Suprapubic skin (tissue), 4 donors: ENCODE data around the gene FSIP1. TPM values are rescaled to one million over a fixed set of nuclear protein-coding genes. Genes with fewer than 3 reads are reported as not detected.
A peak's percentile ranks its signal among the peaks of the same experiment; 100 is the strongest.

ENCODE experiments used
- DNase-seq, 2 donors: peaks; one replicate each; pipeline ENCODE4 v3.0.0-alpha.2; 2019; ENCODE audit warnings: low spot score in 2 of 2
- H3K27ac ChIP-seq: fragments of 200-600 bp; sonication (generic); one replicate; pipeline ENCODE4 v1.5.1; 2019
- H3K27me3 ChIP-seq: fragments of 200-600 bp; sonication (generic); one replicate; pipeline ENCODE4 v1.5.1; 2019
- H3K36me3 ChIP-seq: fragments of 200-600 bp; sonication (generic); one replicate; pipeline ENCODE4 v1.5.1; 2019
- H3K4me1 ChIP-seq: fragments of 200-600 bp; sonication (generic); one replicate; pipeline ENCODE4 v1.5.1; 2019
- H3K4me3 ChIP-seq: fragments of 200-600 bp; sonication (generic); one replicate; pipeline ENCODE4 v1.5.1; 2019; ENCODE audit warnings: mild to moderate bottlenecking
- H3K9me3 ChIP-seq: fragments of 200-600 bp; sonication (generic); one replicate; pipeline ENCODE4 v1.5.1; 2019
- CTCF ChIP-seq, 2 donors: fragments of 200-600 bp in 1 of 2; fragments of 450-650 bp in 1 of 2; sonication (generic) in 1 of 2; IDR thresholded peaks; one replicate each; pipeline ENCODE4 v1.5.1; 2016 to 2019; ENCODE audit warnings: antibody characterized with exemption in 2 of 2, mild to moderate bottlenecking in 1 of 2, moderate library complexity in 1 of 2
- EP300 ChIP-seq: sonication (generic); formaldehyde crosslinking; IDR thresholded peaks from one replicate; pipeline ENCODE4 v1.6.1; 2017; ENCODE audit warnings: antibody characterized with exemption
- POLR2A ChIP-seq, 2 donors: fragments of 450-650 bp; IDR thresholded peaks; one replicate each; pipeline ENCODE4 v1.6.1; 2017; ENCODE audit warnings: antibody characterized with exemption in 2 of 2, mild to moderate bottlenecking in 2 of 2, moderate library complexity in 2 of 2
- POLR2AphosphoS5 ChIP-seq, 3 donors: sonication (generic); formaldehyde crosslinking; IDR thresholded peaks; one replicate each; pipeline ENCODE4 v1.6.1; 2017; ENCODE audit warnings: antibody characterized with exemption in 3 of 3
- WGBS: methylation state at CpG from one replicate; pipeline ENCODE4 v1.1.5; 2018; 5-methylcytosine and 5-hydroxymethylcytosine counted together
- total RNA-seq, 4 donors: library from RNA; depleted of rRNA; stranded (reverse); fragments of >200 nt; gene quantifications; one replicate each; pipeline ENCODE4 v1.1.0, GENCODE V29; 2016

The FSIP1 gene
- total RNA-seq, 4 donors from 2014 or later = 0.21 to 0.24 TPM; not detected in 2

GRCh38 chr15:39788108-39788507, 5.5 kb upstream of the FSIP1 start:
- no peak overlapping the region for H3K4me3 ChIP-seq
- no peaks in the 10 kb centered on the region for H3K27me3 ChIP-seq
- no peak for DNase-seq
- TF ChIP-seq CTCF (IDR thresholded peaks at IDR 0.05) = no peak
- TF ChIP-seq POLR2A (IDR thresholded peaks at IDR 0.05) = no peak
- TF ChIP-seq EP300 = no peak
- TF ChIP-seq POLR2AphosphoS5 (IDR thresholded peaks at IDR 0.05) = no peak
- H3K4me1 ChIP-seq = peaks cover 27% of the 10 kb centered on the region
- H3K27ac ChIP-seq = no peak overlapping the region
- no peaks in the 10 kb centered on the region for H3K9me3 ChIP-seq
- no peaks in the 10 kb centered on the region for H3K36me3 ChIP-seq
- 61% methylated on average over 4 of the region's 4 CpGs for WGBS

- H3K36me3 ChIP-seq = no peaks in the 10 kb centered on the region
- TF ChIP-seq POLR2AphosphoS5 (IDR thresholded peaks at IDR 0.05) = no peak
- TF ChIP-seq CTCF (IDR thresholded peaks at IDR 0.05) = no peak
- no peak for TF ChIP-seq EP300
- no peak for TF ChIP-seq POLR2A (IDR thresholded peaks at IDR 0.05)
These were observed 4.8 kb upstream of the FSIP1 start for GRCh38 chr15:39787479-39787878.

DNA sequence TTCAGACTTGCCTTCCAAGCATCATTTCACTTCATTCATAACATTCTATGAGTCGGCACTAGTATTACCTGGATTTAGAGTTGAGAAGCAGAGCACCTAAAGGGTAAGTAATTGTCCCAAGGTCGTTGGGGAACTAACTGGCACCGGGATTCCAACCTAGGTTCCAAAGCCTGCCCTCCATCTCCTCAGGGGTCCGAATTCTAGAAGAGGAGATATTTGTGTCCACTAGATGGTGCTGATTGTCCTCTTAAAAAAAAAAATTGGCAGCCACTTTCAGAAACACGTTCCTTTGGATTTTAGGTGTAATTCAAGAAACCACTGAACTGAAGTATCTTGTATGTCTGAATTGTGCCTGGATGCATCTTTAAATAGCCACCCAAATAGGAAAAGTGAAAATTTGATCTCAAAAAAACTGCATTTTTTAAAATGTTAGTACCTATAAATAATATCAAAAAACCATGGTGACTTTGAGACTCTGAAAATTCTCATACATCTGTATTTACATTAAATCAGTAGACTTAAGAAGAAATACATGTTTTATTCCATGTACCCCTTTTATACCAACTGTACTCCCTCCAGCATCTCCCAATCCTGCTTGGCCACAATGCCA, 3.9 kb upstream of the FSIP1 start:
- TF ChIP-seq CTCF (IDR thresholded peaks at IDR 0.05) (peak; percentile 44 to 75), POLR2AphosphoS5 (IDR thresholded peaks at IDR 0.05) (no peak), EP300 (no peak), POLR2A (IDR thresholded peaks at IDR 0.05) (no peak)
- Histone ChIP-seq H3K27ac (no peak overlapping the region), H3K4me3 (no peak overlapping the region), H3K27me3 (no peaks in the 10 kb centered on the region), H3K36me3 (no peaks in the 10 kb centered on the region), H3K9me3 (no peaks in the 10 kb centered on the region), H3K4me1 (peaks cover 30% of the 10 kb centered on the region)
- 5% methylated on average over 5 of the region's 5 CpGs for WGBS
- DNase-seq = no peak

More at GRCh38 chr15:39787479-39787878, 4.8 kb upstream of the FSIP1 start:
- Histone ChIP-seq H3K4me3 (no peak overlapping the region), H3K4me1 (peaks cover 30% of the 10 kb centered on the region), H3K27ac (no peak overlapping the region), H3K27me3 (no peaks in the 10 kb centered on the region), H3K9me3 (no peaks in the 10 kb centered on the region)
- WGBS = 27% methylated on average over 1 of the region's 1 CpG
- no peak for DNase-seq

GRCh38 chr15:39785841-39786240, 3.2 kb upstream of the FSIP1 start:
- 77% methylated on average over 7 of the region's 7 CpGs for WGBS
- H3K27ac ChIP-seq = no peak overlapping the region
- TF ChIP-seq EP300 (no peak), POLR2A (IDR thresholded peaks at IDR 0.05) (no peak), POLR2AphosphoS5 (IDR thresholded peaks at IDR 0.05) (no peak), CTCF (IDR thresholded peaks at IDR 0.05) (no peak)
- no peaks in the 10 kb centered on the region for H3K9me3 ChIP-seq
- H3K4me1 ChIP-seq = peaks cover 30% of the 10 kb centered on the region
- DNase-seq = no peak
- no peaks in the 10 kb centered on the region for H3K36me3 ChIP-seq
- no peak overlapping the region for H3K4me3 ChIP-seq
- H3K27me3 ChIP-seq = no peaks in the 10 kb centered on the region

GRCh38 chr15:39785139-39785538, 2.5 kb upstream of the FSIP1 start:
- no peak for DNase-seq
- Histone ChIP-seq H3K4me1 (peaks cover 30% of the 10 kb centered on the region), H3K4me3 (no peak overlapping the region), H3K9me3 (no peaks in the 10 kb centered on the region), H3K27ac (no peak overlapping the region), H3K27me3 (no peaks in the 10 kb centered on the region), H3K36me3 (no peaks in the 10 kb centered on the region)
- WGBS = 62% methylated on average over 10 of the region's 10 CpGs
- no peak for TF ChIP-seq EP300
- no peak for TF ChIP-seq POLR2AphosphoS5 (IDR thresholded peaks at IDR 0.05)
- TF ChIP-seq CTCF (IDR thresholded peaks at IDR 0.05) = no peak
- TF ChIP-seq POLR2A (IDR thresholded peaks at IDR 0.05) = no peak
